CD4-positive, alpha-beta T cell treated with Interferon alpha-2 for 1 hour (primary cell): ENCODE measurements around the gene STRIP2.
"Not testable (repeated sequence)": the region's sequence is repeated elsewhere in the genome, so short reads cannot be mapped to it uniquely, and the experiment has no call there.

Experiments
- DNase-seq, 2 donors: peaks; one replicate each; pipeline ENCODE4 v3.0.0-alpha.2; 2020 to 2022

Gene STRIP2

DNA sequence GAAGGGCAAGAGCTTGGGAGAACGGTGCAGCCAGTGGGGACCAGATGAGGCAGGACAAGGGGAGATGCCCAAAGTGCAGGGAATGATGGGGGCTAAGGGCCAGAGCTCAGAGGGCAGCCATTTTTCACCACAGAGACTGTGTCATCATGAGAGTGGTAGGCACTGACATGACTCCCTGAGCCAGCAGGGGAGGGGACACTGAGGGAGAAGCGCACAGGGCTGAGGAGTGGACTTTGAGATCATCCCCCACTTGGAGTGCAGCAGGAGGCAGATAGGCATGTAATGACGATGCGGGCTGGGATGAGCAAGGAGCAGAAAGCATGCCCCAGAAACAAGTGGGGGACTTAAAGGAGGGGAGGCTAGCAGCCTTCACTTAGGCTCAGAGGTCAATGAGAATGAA, 62.9 kb downstream of the STRIP2 start:
- DNase-seq, result no peak

DNA sequence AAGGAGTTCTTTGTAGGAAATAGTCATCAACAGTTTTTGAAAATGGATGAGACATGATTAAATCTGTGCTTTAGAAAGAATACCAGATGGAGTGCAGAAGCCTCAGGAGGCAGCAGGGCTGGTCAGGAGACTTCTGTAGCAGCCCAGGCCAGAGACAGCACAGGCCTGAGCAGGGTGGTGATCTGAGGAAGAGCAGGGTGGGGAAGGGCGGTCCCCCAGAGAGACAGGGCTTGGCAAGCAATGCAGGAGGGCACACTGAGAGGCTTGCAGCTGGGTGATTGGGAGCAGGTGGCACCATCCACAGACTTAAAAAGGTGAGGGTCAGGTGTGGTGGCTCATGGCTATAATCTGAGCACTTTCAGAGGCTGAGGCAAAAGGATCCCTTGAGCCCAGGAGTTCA, 63.8 kb downstream of the STRIP2 start:
- no peak for DNase-seq

GRCh38 chr7:129499999-129500398, 65.8 kb downstream of the STRIP2 start:
- peak in 1 of 2 donors; percentile 22 for DNase-seq

DNA sequence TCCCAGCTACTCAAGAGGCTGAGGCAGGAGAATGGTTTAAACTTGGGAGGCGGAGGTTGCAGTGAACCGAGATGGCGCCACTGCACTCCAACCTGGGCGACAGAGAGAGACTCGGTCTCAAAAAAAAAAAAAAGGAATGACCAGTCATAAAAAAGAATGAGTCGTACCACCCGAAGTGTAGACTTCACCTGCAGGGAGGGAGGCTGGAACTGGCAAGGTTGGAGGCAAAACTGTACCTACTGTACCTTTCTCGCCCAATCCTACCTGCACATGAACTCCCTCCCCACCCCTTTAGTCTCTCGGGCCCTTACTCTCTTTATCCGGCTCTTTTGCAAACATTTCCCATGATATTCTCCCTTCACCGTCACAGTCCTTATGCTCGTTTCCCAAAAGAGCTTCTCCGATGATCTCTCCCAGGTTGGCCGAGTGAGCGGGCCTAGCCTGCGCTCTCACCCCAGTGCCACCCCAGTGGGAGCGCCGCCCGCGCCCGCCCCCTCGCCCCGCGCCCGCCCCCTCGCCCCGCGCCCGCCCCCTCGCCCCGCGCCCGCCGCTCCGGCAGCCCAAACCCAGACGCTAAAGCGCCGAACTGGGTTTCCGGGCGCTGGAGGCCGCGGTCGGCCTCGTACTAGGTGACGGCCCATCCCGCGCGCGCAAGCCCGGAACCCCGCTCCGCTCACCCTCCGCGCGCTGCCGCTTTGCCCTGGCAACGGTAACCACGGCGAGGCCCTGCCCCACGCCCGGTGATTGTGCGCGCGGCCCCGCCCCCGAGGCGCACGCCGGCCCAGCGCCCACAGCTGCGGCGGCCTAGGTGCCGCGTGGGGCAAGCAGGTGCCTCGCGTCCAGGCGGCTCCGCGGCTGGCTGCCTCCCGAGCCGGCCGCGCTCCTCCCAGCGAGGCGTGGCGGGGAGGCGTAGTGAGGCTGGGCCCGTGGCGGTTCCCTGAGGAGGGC, 67.8 kb downstream of the STRIP2 start, which contains the start of gene SMKR1:
Gene SMKR1, plus strand, starts transcription at position 772 of the 948 bp plus-strand sequence. CDS start 294 bp downstream, outside the sequence.
- DNase-seq, result peak; percentile 93 to 96

GRCh38 chr7:129502708-129503685, 68.8 kb downstream of the STRIP2 start:
- DNase-seq, result no peak

DNA sequence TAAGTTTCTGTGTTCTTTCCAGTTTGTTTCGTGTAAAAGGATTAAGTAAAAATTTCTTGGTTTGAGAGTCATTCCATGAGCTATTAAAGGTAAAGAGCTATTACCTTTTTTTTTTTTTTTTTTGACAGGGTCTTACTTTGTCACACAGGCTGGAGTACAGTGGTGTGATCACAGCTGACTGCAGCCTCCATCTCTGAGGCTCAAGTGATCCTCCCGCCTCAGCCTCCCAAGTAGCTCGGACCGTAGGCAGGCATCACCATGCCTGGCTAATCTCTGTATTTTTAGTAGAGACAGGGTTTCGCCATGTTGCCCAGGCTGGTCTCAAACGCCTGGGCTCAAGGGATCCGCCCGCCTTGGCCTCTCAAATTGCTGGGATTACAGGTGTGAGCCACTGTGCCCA, 69.5 kb downstream of the STRIP2 start:
- no peak for DNase-seq

DNA sequence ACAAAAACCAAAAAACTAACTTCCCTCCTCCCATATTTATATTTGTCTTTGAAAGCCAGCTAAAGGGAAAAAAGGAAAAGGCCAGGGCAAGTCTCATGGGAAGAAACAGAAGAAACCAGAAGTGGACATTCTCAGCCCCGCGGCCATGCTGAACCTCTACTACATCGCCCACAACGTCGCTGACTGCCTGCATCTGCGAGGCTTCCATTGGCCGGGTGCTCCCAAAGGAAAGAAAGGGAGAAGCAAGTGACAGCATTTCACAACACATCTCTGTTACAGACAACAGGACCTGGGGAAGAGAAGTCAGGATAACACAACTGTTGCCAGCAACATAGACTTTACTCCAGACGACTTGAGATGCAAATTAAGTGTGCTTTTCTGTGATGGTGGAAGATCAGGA, 78.0 kb downstream of the STRIP2 start:
- DNase-seq, result no peak

GRCh38 chr7:129513546-129513945, 79.3 kb downstream of the STRIP2 start:
- no peak for DNase-seq

DNA sequence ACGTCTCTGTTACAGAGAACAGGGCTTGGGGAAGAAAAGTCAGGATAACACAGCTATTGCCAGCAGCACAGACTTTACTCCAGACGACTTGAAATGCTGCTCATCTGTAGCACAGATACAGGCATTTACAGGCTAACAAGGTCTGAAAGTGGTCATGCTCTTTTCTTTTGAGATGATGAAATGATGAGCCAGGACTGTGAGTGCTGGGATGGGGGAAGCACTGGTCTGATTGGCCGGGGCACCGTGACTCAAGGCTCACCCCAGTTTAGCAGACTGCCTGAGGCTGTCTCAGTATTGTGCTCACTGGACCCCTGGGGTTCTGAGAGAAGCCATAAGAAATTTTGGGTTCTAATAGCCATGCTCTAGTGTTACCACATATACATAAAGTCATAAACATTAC, 80.5 kb downstream of the STRIP2 start:
- DNase-seq, result no peak

- no peak for DNase-seq
These were observed 81.1 kb downstream of the STRIP2 start for GRCh38 chr7:129515381-129515780.

GRCh38 chr7:129517931-129518330, 83.7 kb downstream of the STRIP2 start:
- no peak for DNase-seq

GRCh38 chr7:129519464-129519863, 85.2 kb downstream of the STRIP2 start:
- no peak for DNase-seq

GRCh38 chr7:129522088-129522970, 88.1 kb downstream of the STRIP2 start:
- DNase-seq, result no peak

GRCh38 chr7:129522971-129523340, 88.7 kb downstream of the STRIP2 start:
- no peak for DNase-seq

GRCh38 chr7:129523924-129524323, 89.7 kb downstream of the STRIP2 start:
- DNase-seq, result no peak

GRCh38 chr7:129524405-129524804, 90.2 kb downstream of the STRIP2 start:
- DNase-seq, result not testable (repeated sequence)

DNA sequence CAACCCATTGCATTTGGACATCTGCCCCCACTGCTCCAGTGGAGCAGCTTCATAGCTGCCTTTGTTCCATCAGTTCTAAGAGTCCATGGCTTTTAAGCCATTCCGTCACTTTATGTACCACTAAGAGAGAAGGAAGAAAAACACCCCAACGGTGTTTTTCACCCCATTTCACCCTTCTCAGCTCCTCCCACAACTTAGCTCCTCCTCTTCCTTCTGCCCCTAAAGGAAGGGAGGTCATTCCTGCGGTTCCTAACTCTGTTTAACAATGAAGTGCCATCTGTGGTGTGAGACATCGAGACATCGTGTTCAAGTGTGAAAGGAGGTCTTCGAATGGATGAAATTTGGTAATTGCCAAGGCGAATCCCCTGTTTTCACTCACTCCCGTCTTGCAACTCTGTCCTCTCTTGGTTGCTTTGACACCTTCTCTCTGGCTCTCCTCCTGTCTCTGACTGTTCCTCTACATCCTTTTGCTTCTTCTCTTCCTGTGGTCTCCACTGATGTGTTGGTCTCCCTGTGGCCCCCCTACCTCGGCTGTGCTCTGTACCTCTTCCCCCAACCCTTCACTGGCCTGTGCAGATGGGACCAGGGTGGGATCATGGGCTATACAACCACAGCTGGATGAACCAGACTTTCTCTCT, 91.1 kb downstream of the STRIP2 start:
- no peak for DNase-seq

DNA sequence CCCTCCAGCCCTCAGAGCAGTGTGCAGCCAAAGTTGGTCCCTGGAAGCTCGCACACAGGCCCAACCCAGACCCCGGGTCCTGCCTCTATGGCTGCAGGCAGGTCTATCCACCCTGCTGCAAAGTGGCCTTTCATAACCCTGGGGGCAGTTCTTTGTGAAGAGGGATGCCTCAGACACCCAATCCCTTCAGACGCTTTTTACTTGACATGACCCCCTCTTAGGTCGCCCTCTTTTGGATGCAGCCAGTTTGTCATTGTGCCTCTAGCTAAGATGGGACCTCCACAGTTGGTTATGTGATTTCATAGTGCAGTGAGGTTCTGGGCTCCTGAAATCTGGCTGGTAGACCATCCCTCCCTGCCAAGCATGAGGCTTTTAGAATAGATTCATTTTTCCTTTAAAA, 95.4 kb downstream of the STRIP2 start:
- no peak for DNase-seq

DNA sequence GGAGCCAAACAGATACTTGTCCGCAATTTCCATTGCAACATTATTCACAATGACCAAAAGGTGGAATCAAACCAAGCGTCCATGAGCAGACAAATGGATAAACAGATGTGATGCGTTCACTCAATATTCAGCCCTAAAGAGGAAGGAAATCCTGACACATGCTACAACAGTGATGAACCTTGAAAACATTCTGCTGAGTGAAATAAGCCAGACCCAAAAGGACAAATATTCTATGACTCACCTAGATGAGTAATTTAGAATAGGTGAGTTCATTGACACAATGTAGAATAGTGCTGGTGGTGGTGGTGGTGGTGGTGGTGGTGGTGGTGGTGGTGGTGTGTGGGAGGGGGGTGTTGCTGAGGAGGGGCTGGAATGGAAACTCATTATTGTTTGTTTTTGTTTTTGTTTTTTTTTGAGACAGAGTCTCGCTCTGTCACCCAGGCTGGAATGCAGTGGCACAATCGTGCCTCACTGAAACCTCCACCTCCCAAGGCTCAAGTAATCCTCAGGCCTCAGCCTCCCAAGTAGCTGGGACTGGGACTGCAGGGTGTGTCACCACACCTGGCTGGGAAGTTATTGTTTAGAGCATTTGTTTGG, 96.7 kb downstream of the STRIP2 start:
- peak in 1 of 2 donors; percentile 4 for DNase-seq

GRCh38 chr7:129531721-129532120, 97.5 kb downstream of the STRIP2 start:
- DNase-seq, result no peak

DNA sequence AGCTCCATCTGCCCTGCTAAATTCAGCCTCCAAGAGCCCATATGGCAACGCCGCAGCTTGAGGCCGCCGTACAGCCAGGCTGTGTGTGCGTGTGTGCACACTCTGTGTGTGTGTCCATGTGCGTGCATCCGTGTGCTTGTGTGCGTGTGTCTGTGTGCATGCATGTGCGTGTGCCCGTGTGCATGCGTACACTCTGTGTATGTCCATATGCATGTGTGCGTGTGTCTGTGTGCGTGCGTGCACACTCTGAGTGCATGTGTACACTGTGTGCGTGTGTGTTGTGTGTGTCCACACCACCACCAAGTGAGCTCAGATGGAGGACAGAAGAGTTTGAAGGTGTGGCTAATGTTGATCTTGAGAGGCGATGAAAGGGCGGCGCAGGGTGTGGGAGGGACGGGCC, 98.1 kb downstream of the STRIP2 start:
- DNase-seq, result no peak
